KOPT-K1 (cell line): Measurements from ENCODE around the gene QPCT.

Experiments
- H3K27ac ChIP-seq: fragments of 200-600 bp; sonication (generic); 2 replicates; pipeline ENCODE4 v1.5.1; 2016; ENCODE audit warnings: antibody characterized with exemption, mild to moderate bottlenecking, low read depth, low read length; ENCODE audit not compliant: poor library complexity, severe bottlenecking
- H3K36me3 ChIP-seq: fragments of 200-600 bp; sonication (generic); 2 replicates; pipeline ENCODE4 v1.5.1; 2017; ENCODE audit warnings: antibody characterized with exemption, mild to moderate bottlenecking, low read length, moderate library complexity; ENCODE audit not compliant: insufficient read depth
- H3K9me3 ChIP-seq: fragments of 200-600 bp; sonication (generic); 2 replicates; pipeline ENCODE4 v1.5.1; 2017; ENCODE audit warnings: antibody characterized with exemption, low read length, mild to moderate bottlenecking; ENCODE audit not compliant: insufficient read depth, poor library complexity, severe bottlenecking

Gene QPCT

GRCh38 chr2:37319754-37320609, 24.4 kb upstream of the QPCT start:
- Histone ChIP-seq H3K36me3 (peaks cover 8% of the 10 kb centered on the region; the same call in 1 of the 2 replicates), H3K9me3 (no peaks in the 10 kb centered on the region), H3K27ac (no peak overlapping the region)

- Histone ChIP-seq H3K36me3 (peaks cover 2% of the 10 kb centered on the region; the same call in 1 of the 2 replicates), H3K27ac (no peak overlapping the region), H3K9me3 (no peaks in the 10 kb centered on the region)
Observed at GRCh38 chr2:37321029-37321682, 23.3 kb upstream of the QPCT start.

DNA sequence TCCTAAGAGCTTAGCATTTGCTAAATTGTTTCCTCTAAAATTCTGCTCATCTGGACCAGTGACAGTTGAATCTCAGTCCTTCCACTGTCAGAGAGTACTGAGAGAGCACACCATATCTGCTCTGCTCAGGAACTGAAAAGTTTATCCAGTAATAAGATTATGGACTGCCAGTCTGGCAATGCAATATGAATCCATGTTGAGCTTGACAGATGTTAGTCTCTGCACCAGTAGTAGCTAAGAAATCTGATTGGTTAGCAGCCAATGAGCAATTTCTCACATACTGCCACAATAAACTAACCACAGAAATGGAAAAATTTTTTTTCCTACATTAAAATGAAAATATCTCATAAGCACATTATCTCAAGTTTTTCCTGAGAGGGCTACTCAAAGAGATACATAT, 22.1 kb upstream of the QPCT start:
- Histone ChIP-seq H3K9me3 (no peaks in the 10 kb centered on the region), H3K27ac (no peak overlapping the region), H3K36me3 (no peaks in the 10 kb centered on the region)

DNA sequence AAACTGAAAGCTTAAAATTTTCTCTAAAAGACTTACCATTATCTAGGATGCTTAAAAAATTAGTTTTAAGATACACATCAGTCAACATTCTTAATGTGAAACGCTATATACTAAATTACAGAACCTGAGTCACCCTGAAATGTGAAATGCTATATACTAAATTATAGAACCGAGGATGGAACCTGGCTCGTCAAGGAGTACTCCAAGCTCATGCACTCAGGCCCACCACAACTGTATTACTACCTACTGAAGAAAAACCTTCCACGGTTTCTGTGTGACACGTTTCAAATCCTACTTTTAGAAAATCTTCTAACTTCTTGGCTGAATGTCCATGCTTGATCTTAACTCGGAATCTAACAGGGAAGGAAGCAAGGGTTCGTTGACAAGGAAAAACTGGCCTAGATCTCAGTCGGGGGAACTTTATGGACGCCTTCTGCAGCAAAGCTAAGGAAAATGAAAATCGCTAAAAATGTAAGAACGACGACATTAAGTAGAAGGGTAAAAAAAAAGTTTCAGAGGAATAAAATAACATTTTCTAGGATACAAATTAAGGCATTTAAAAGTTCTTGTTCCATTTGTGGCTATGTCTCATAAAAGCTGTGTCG, 21.2 kb upstream of the QPCT start:
- Histone ChIP-seq H3K9me3 (no peaks in the 10 kb centered on the region), H3K27ac (no peak overlapping the region), H3K36me3 (no peaks in the 10 kb centered on the region)

DNA sequence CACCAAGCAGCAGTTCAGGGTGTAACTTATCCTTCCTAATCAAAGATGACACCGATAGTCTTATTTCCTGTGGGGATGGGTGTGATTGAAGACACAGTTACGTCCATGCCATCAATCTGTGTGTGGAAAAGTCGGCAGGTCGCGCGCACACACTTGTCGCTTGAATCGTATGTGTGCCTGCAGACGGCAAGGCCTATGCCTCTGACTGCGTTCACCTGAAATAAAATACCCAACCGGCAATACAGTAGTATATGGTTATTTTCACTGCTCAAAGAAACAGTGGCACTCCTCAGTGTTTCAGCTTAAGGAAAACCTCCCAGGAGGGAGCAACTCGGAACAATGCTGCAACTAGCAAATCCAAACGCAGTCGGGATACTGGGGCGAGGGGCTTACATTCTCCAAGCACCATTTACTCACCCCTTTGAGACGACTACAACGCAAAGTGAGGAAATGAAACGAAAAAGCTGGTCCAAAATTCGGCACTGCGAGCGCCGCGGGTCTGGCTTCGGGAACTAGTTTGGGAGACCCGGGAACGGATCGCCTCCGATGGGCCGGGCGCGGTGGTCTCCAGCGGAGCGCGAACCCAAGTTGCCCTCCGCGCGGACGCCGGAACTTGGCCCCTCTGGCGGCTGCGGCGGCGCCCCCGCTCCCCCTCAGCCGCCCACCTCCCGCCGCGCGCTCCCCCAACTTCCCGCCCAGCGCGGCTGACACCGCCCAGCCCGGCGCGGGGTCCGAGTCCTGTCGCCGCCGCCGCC, 20.5 kb upstream of the QPCT start:
- no peaks in the 10 kb centered on the region for H3K9me3 ChIP-seq
- H3K36me3 ChIP-seq: no peaks in the 10 kb centered on the region
- H3K27ac ChIP-seq: peak overlapping the region; percentile 54

- Histone ChIP-seq H3K9me3 (no peaks in the 10 kb centered on the region), H3K27ac (peak overlapping the region; percentile 54), H3K36me3 (no peaks in the 10 kb centered on the region)
Observed at GRCh38 chr2:37324536-37324785, 20.0 kb upstream of the QPCT start.

DNA sequence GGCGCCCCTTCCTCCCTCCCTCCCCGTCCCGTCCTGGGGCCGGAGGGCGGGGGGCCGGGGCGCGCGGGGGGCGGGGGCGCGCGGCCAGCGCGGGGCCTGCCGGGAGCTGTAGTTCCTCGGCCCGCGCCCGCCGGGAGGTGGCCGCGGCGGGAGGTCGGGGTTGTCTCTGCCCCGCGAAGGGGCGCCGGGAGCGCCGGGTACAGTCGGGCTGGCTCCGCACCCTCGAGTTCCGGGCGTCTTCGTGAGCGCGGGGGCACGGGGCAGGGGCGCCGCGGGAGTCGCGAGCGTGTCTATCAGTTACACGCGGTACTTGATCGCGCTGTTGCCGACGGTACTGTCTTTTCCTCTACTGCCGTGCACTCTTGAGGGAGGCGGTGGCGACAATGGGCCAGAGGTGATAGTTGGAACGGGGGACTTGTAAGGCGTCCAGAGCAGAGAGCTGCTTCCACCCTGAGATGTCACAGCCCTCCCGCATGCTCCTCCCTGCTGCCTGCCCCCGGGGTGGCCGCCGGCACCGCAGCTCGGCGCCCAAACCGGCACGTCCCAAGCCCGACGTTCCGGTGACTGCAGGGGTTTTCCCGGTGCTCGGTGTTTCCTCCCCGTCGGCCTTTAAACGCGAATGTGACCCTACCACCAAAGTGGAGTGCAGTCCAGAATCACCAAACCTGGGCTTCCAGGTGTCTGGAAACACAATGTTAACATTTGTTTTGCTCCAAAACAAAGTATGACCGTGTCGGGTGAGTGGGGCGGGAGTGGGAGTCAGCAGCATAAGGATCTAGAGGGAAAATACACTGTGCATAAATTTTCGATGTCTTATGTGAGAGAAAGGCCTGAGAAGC, 19.4 kb upstream of the QPCT start, which contains the start of gene PRKD3:
PRKD3 (minus strand) TSS at position 48 of the 839 bp plus-strand sequence. CDS start 8,309 bp downstream, outside the sequence.
- no peaks in the 10 kb centered on the region for H3K9me3 ChIP-seq
- peak within 1 kb of the TSS; percentile 54 for H3K27ac ChIP-seq
- H3K36me3 ChIP-seq: no peaks in the 10 kb centered on the region

- Histone ChIP-seq H3K9me3 (no peaks in the 10 kb centered on the region), H3K36me3 (no peaks in the 10 kb centered on the region), H3K27ac (no peak overlapping the region)
Observed at GRCh38 chr2:37325625-37326071, 18.8 kb upstream of the QPCT start.

DNA sequence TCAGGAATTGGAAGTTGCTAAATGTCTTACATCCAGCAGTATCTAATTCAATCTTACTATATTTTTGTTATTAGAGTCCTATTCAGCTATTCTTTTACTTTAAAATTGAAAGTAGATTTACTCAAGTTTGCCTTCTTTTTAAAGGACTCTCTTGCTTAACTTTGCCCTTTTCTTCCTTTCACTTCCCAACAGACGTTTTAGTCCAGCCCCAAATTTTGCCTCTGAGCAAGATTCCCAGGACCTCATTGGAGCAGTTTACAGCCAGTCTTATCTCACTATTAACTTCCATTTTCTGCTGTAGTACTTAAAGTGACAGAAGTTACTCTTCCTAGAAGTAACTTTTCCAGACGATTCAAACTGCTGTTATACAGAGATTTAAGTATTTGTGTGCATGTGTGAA, 18.1 kb upstream of the QPCT start:
- H3K27ac ChIP-seq: no peak overlapping the region
- no peaks in the 10 kb centered on the region for H3K36me3 ChIP-seq
- no peaks in the 10 kb centered on the region for H3K9me3 ChIP-seq

GRCh38 chr2:37326866-37327634, 17.4 kb upstream of the QPCT start:
- H3K36me3 ChIP-seq: no peaks in the 10 kb centered on the region
- no peaks in the 10 kb centered on the region for H3K9me3 ChIP-seq
- no peak overlapping the region for H3K27ac ChIP-seq

DNA sequence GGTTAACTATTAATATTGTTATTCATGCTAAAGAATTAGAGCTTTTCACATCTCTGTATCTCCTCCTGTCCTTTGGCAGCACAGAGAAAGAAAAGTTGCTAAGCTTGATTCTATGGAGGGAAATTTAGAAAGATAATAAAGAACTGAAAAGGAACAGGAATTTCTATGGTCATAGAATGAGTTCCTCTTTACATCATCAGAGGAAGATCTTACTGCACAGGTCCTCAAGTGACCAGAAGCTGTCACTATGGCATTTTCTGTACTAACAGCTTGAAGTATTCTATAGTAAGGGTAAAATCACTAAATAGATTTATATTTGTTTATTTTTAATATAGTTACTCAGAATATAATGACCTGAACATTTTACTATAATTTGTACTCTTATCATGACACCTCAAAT, 13.7 kb upstream of the QPCT start:
- Histone ChIP-seq H3K9me3 (no peaks in the 10 kb centered on the region), H3K36me3 (no peaks in the 10 kb centered on the region), H3K27ac (no peak overlapping the region)

- no peaks in the 10 kb centered on the region for H3K36me3 ChIP-seq
- no peaks in the 10 kb centered on the region for H3K9me3 ChIP-seq
- H3K27ac ChIP-seq: no peak overlapping the region
Observed at GRCh38 chr2:37332560-37332959, 11.9 kb upstream of the QPCT start.

DNA sequence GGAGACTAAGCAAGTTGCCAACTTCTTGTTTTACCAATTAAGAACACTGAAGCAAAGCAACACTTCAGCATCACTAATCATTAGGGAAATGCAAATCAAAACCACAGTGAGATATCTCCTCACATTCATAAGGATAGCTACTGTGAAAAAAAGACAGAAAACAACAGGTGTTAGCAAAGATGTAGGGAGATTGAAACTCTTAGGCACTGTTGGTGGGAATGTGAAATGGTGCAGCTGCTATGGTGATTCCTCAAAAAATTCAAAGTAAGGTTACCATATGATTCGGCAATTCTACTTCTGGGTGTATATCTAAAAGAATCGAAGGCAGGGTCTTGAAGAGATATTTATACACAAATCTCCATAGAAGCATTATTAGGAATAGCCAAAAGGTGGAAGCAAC, 11.2 kb upstream of the QPCT start:
- Histone ChIP-seq H3K27ac (no peak overlapping the region), H3K36me3 (no peaks in the 10 kb centered on the region), H3K9me3 (no peaks in the 10 kb centered on the region)

GRCh38 chr2:37335604-37336003, 8.8 kb upstream of the QPCT start:
- Histone ChIP-seq H3K9me3 (no peaks in the 10 kb centered on the region), H3K27ac (no peak overlapping the region), H3K36me3 (no peaks in the 10 kb centered on the region)
